AG09319 (cell line): Measurements from ENCODE around the gene SLC12A5.

Source experiments
- DNase-seq: peaks from one replicate; pipeline ENCODE4 v3.0.0-alpha.2; 2010; ENCODE audit warnings: low read depth; ENCODE audit errors: extremely low read depth
- CTCF ChIP-seq: IDR thresholded peaks from 2 replicates; pipeline ENCODE4 v1.5.1; 2011; ENCODE audit warnings: low read depth, mild to moderate bottlenecking, inconsistent platforms, low read length, moderate library complexity

Gene SLC12A5

GRCh38 chr20:46049190-46049589 is 20.2 kb downstream of the SLC12A5 start:
- TF ChIP-seq CTCF, result no peak
- DNase-seq, result no peak

DNA sequence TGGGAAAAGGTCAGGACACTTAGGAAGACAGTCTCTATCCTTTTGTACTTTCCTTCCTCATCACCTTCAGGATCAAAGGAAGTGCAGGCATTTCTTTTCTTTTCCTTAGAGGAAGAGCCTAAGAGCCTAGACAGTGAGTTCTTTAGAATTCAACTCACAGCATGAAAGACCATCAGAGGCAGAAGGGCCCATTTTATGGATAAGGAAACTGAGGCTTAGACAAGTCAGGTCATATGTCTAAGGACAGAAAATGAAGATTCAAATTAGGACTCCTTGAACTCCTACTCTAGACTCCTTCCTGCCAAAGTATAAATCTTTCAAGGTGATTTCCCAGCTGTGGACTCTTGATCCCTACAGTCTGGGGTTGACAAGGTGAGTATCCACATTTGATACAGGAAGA is 20.8 kb downstream of the SLC12A5 start:
- no peak for TF ChIP-seq CTCF
- no peak for DNase-seq

GRCh38 chr20:46050444-46050843 is 21.4 kb downstream of the SLC12A5 start:
- DNase-seq, result no peak
- no peak for TF ChIP-seq CTCF

DNA sequence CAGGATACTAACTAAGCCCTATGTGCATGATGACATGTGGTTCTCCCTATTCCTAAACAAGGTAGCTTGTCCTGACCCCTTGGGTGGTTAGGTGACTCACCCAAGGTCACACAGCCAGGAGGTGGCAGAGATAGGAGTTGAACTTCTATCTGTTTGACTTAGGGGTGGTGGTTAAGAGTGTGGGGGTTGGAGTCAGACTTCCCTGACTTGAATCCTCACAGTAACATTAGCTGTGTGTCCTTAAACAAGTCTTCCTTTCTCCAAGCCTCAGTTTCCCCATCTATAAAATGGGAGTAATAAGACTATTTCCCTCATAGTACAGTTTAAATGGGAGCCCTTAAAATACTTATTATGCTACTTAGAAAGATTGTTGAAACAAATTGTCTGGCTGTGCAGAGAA is 21.9 kb downstream of the SLC12A5 start:
- no peak for DNase-seq
- no peak for TF ChIP-seq CTCF

GRCh38 chr20:46051556-46052308 is 22.7 kb downstream of the SLC12A5 start:
- TF ChIP-seq CTCF, result no peak
- no peak for DNase-seq

GRCh38 chr20:46053416-46053815 is 24.4 kb downstream of the SLC12A5 start:
- no peak for DNase-seq
- TF ChIP-seq CTCF, result no peak

GRCh38 chr20:46054606-46055005 is 25.6 kb downstream of the SLC12A5 start:
- no peak for TF ChIP-seq CTCF

More at GRCh38 chr20:46054606-46055005, 25.6 kb downstream of the SLC12A5 start:
- DNase-seq, result no peak
